GM10266 (cell line): ENCODE results near the gene PTPRS.
A peak's percentile ranks its signal among the peaks of the same experiment; 100 is the strongest.
"Not testable (repeated sequence)": the region's sequence is repeated elsewhere in the genome, so short reads cannot be mapped to it uniquely, and the experiment has no call there.

Source experiments
- DNase-seq: peaks from one replicate; pipeline ENCODE4 v3.0.0; 2012; ENCODE audit errors: extremely low spot score
- CTCF ChIP-seq: IDR thresholded peaks from 2 replicates; pipeline ENCODE4 v1.5.1; 2012; ENCODE audit warnings: mild to moderate bottlenecking, low read depth; ENCODE audit not compliant: control insufficient read depth, insufficient read depth; ENCODE audit errors: missing control alignments

The PTPRS gene

GRCh38 chr19:5333581-5334365, 6.8 kb downstream of the PTPRS start:
- TF ChIP-seq CTCF, result no peak
- no peak for DNase-seq

- no peak for DNase-seq
- TF ChIP-seq CTCF, result no peak
Observed at GRCh38 chr19:5332501-5332900, 8.1 kb downstream of the PTPRS start.

GRCh38 chr19:5331790-5332189, 8.8 kb downstream of the PTPRS start:
- TF ChIP-seq CTCF, result no peak
- DNase-seq, result no peak

- DNase-seq, result peak; percentile 75
- TF ChIP-seq CTCF, result no peak
Observed at GRCh38 chr19:5330307-5330720, 10.3 kb downstream of the PTPRS start.

- DNase-seq, result no peak
- TF ChIP-seq CTCF, result no peak
Observed at GRCh38 chr19:5329141-5329540, 11.5 kb downstream of the PTPRS start.

GRCh38 chr19:5328407-5328806, 12.2 kb downstream of the PTPRS start:
- not testable (repeated sequence) for DNase-seq

- TF ChIP-seq CTCF, result no peak
- DNase-seq, result no peak
Observed at GRCh38 chr19:5326986-5327623, 13.5 kb downstream of the PTPRS start.

GRCh38 chr19:5326545-5326944, 14.1 kb downstream of the PTPRS start:
- DNase-seq, result no peak
- no peak for TF ChIP-seq CTCF
